HG03460 (cell line): ENCODE measurements around the gene RIT2.

Source experiments
- ATAC-seq: cut with Tn5 transposase; IDR thresholded peaks from one replicate; pipeline ENCODE4 v1.9.1; 2021; ENCODE audit not compliant: unreplicated experiment

Gene RIT2

DNA sequence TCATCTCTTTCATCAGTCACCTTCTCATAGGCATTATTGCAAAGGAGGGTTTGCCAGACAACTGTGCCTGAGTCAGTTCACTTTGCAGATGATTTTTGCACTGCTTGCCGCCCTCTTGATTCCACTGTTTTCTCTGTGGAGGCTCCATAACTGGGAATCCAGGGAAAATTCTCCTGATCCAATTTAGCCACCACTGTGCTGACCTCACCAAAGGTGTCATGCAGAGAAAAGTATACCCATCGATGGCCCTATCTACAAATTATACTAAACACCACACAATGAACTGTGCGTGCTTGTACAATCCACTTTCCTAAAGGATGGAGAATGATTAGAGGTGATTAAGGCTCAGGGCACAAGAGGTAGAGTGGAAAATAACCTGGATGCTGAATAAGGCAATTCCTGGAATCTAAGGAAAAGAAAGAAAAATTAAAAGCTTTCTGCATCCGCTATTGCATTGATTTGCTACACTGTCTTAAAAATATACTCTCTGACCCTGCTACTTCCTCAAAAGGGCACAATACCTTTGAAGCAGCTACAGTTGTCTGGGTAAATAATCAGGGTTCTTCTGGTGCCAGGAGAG, 409.4 kb downstream of the RIT2 start:
- no peak for ATAC-seq
